Fibroblast of villous mesenchyme (primary cell): ENCODE data around the gene CNTNAP2. TPM values are rescaled to one million over a fixed set of nuclear protein-coding genes. Genes with fewer than 3 reads are reported as not detected.

ENCODE experiments used
- DNase-seq: peaks from one replicate; pipeline ENCODE4 v3.0.0-alpha.2; 2010; ENCODE audit warnings: low read depth
- H3K4me3 ChIP-seq: 2 replicates; pipeline ENCODE4 v1.5.1; 2011; ENCODE audit warnings: low read depth, mild to moderate bottlenecking, low read length
- total RNA-seq: library from RNA; depleted of rRNA; stranded (reverse); fragments of >200 nt; gene quantifications from 2 replicates; pipeline ENCODE4 v1.2.3, GENCODE V29; 2012
- TF ChIP-seq, protein P1 (sequence below): IDR thresholded peaks from 2 replicates; pipeline ENCODE4 v1.5.1; 2012; ENCODE audit warnings: low read depth, mild to moderate bottlenecking, low read length; ENCODE audit not compliant: insufficient read depth

The CNTNAP2 gene
- total RNA-seq, 1 donor = not detected

DNA sequence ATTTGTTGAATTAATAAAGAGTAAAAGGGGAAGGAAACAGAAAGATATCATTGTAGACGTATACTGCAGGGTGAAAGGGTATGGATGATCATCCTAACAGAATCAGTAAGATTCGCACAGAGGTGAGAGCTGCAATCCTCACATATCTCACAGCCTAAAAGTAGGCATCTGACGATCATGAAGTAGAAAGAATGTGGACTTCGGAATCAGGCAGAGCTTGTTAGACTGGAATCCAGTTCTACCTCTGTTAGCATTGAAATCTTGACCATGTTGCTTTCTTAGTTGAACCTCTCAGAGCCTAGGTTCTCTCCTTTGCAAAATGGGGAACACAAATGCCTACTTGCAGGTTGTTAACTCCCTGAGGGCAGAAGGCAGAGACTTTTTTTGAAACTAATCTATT is 2154.0 kb downstream of the CNTNAP2 start:
- no peak for DNase-seq
- TF ChIP-seq, protein P1, sequence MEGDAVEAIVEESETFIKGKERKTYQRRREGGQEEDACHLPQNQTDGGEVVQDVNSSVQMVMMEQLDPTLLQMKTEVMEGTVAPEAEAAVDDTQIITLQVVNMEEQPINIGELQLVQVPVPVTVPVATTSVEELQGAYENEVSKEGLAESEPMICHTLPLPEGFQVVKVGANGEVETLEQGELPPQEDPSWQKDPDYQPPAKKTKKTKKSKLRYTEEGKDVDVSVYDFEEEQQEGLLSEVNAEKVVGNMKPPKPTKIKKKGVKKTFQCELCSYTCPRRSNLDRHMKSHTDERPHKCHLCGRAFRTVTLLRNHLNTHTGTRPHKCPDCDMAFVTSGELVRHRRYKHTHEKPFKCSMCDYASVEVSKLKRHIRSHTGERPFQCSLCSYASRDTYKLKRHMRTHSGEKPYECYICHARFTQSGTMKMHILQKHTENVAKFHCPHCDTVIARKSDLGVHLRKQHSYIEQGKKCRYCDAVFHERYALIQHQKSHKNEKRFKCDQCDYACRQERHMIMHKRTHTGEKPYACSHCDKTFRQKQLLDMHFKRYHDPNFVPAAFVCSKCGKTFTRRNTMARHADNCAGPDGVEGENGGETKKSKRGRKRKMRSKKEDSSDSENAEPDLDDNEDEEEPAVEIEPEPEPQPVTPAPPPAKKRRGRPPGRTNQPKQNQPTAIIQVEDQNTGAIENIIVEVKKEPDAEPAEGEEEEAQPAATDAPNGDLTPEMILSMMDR = no peak

DNA sequence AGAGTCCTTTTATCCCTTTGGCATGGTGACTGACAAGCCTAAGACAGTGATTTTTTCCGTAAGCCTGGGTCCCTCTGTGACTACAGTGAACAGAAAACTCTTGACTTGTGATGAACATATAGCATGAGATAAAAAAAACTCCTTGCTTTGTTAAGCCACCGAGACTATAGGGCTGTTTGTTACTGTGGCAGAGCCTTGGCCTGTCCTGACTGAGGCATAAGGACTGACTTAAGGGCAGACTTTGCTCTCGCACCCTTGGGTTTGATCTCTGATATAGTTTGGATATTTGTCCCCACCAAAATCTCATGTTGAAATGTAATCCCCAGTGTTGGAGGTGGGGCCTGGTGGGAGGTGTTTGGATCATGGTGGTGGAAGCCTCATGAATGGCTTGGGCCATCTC is 2157.5 kb downstream of the CNTNAP2 start:
- DNase-seq = no peak
- H3K4me3 ChIP-seq = no peak overlapping the region
- TF ChIP-seq, protein P1 = no peak

More for the DNA sequence above, 2154.0 kb downstream of the CNTNAP2 start:
- no peak overlapping the region for H3K4me3 ChIP-seq

GRCh38 chr7:148275359-148275890 is 2158.8 kb downstream of the CNTNAP2 start:
- TF ChIP-seq, protein P1 = no peak
- DNase-seq = no peak
- no peak overlapping the region for H3K4me3 ChIP-seq

- H3K4me3 ChIP-seq = no peak overlapping the region
- TF ChIP-seq, protein P1 = no peak
- no peak for DNase-seq
Observed at GRCh38 chr7:148276314-148277041, 2159.9 kb downstream of the CNTNAP2 start.

DNA sequence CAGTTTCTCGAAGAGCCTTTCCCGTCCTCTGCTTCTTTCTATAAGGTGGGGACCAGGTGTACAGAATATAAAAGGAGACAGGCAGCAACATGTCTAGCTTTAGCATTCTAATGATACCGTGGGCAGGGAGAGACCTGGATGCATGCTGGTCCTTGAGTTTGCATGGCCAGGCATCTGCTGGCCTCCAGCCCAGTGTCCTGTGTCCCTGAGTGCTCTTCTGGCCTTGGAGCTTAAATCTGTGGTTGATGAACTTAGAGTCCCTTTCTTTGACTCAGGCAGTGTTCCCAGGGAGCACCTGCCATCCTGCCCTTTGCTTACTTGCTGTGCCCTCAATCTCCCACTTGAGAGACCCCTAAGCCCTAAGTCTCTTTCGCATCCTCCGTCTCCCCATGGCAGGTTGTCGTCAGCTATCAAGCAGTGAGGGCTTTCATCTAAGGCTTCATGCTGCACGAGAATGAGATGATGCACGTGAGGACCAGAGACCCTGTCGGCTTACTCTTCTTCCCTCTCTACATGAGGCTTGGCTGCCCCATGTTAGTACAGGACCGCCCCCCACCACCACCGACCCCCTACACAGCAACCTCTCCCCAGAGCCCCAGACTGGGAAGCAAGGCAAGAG is 2160.6 kb downstream of the CNTNAP2 start:
- TF ChIP-seq, protein P1 = no peak
- no peak for DNase-seq
- H3K4me3 ChIP-seq = no peak overlapping the region

DNA sequence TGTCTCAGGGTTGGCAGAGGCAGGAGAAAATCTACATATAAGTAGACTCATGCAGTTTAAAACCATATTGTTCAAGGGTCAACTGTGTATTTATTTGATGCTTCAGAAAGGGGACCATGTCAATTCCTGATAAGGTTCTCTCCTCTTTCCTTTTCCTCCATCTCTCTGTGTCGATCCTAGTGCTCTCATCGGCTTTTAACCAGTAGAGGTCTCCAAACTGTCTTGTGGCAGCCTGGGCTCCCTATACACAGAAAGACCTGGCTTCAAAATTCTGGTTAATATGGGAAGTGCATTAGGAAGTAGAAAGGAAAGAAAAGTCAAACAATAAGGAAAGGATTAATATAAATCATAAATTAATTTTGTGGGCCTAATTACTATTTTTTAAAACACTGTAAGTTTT is 2169.5 kb downstream of the CNTNAP2 start:
- H3K4me3 ChIP-seq = no peak overlapping the region
- TF ChIP-seq, protein P1 = no peak
- DNase-seq = no peak
